Karpas-422 (cell line): ENCODE measurements around the gene CREB1. TPM values are rescaled to one million over a fixed set of nuclear protein-coding genes. Genes with fewer than 3 reads are reported as not detected.
A peak's percentile ranks its signal among the peaks of the same experiment; 100 is the strongest.

Experiments
- DNase-seq: peaks from one replicate; pipeline ENCODE4 v3.0.0-alpha.2; 2015
- H2AFZ ChIP-seq: fragments of 200-600 bp; sonication (generic); 2 replicates; pipeline ENCODE4 v1.6.1; 2014; ENCODE audit warnings: antibody characterized with exemption, low read length, mixed read lengths
- H3K27ac ChIP-seq: fragments of 200-600 bp; sonication (generic); 2 replicates; pipeline ENCODE4 v1.5.1; 2014; ENCODE audit warnings: mild to moderate bottlenecking, low read length, moderate library complexity
- H3K27me3 ChIP-seq: fragments of 200-600 bp; sonication (generic); 2 replicates; pipeline ENCODE4 v1.6.1; 2014; ENCODE audit warnings: low read length, mixed read lengths
- H3K36me3 ChIP-seq: fragments of 200-600 bp; sonication (generic); 2 replicates; pipeline ENCODE4 v1.6.1; 2014; ENCODE audit warnings: low read length, mixed read lengths; ENCODE audit not compliant: insufficient read depth
- H3K4me1 ChIP-seq: fragments of 200-600 bp; sonication (generic); 2 replicates; pipeline ENCODE4 v1.6.1; 2014; ENCODE audit warnings: mild to moderate bottlenecking, low read length, mixed read lengths
- H3K4me2 ChIP-seq: fragments of 200-600 bp; sonication (generic); 2 replicates; pipeline ENCODE4 v1.6.1; 2014; ENCODE audit warnings: low read length, low read depth, mild to moderate bottlenecking; ENCODE audit not compliant: poor library complexity, severe bottlenecking
- H3K4me3 ChIP-seq: fragments of 200-600 bp; sonication (generic); 2 replicates; pipeline ENCODE4 v1.5.1; 2014; ENCODE audit warnings: mild to moderate bottlenecking, antibody characterized with exemption, low read length, mixed read lengths
- H3K79me2 ChIP-seq: fragments of 200-600 bp; sonication (generic); 2 replicates; pipeline ENCODE4 v1.6.1; 2014; ENCODE audit warnings: mild to moderate bottlenecking, low read length, mixed read lengths
- H3K9ac ChIP-seq: fragments of 200-600 bp; sonication (generic); 2 replicates; pipeline ENCODE4 v1.6.0; 2014; ENCODE audit warnings: low read length
- H3K9me2 ChIP-seq: fragments of 200-600 bp; sonication (generic), shearing (Covaris generic); replicated peaks from 2 replicates; pipeline ENCODE4 v1.6.0; 2014; ENCODE audit warnings: mild to moderate bottlenecking, low read length, moderate library complexity; ENCODE audit not compliant: insufficient read depth
- H3K9me3 ChIP-seq: fragments of 300-700, 200-600 bp; sonication (generic); 2 replicates; pipeline ENCODE4 v1.6.1; 2014; ENCODE audit warnings: low read length, mixed read lengths
- H4K20me1 ChIP-seq: fragments of 200-600 bp; sonication (generic); 2 replicates; pipeline ENCODE4 v1.6.1; 2014; ENCODE audit warnings: mild to moderate bottlenecking, antibody characterized with exemption, low read length, low read depth; ENCODE audit not compliant: insufficient read depth
- total RNA-seq: library from RNA; depleted of rRNA; stranded (reverse); fragments of >200 nt; shearing (Covaris generic); gene quantifications from 2 replicates; pipeline ENCODE4 v1.2.3, GENCODE V29; 2014; ENCODE audit warnings: low replicate concordance

Gene CREB1
- total RNA-seq, 1 experiment from 2014 or later = 74.6 TPM

DNA sequence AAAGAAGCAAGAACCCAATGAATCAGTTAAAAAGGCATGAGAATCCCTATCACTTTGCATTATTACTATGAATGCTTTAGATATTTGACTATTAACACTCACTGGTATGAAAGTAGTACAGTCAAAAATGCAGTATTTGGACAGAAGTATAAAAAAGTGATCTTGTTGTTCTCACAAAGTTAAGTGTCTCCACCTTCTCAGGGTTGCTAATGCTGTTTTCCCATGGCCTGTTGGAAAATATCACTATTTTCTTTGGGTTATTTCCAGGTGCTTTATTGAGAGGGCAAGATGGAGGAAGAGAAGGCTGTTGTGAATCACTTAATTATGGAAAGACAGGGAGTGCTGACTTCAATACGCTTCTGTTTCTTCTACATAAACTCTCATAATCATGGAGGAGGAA, 13.6 kb upstream of the CREB1 start:
- Histone ChIP-seq H3K9me2 (no peaks in the 10 kb centered on the region), H3K27ac (no peak overlapping the region), H3K9me3 (no peaks in the 10 kb centered on the region), H3K4me2 (no peak overlapping the region), H4K20me1 (no peaks in the 10 kb centered on the region), H3K79me2 (no peaks in the 10 kb centered on the region), H3K4me1 (peaks cover 5% of the 10 kb centered on the region), H2AFZ (no peak overlapping the region), H3K27me3 (no peaks in the 10 kb centered on the region), H3K9ac (no peak overlapping the region), H3K36me3 (no peaks in the 10 kb centered on the region), H3K4me3 (no peak overlapping the region)
- DNase-seq = no peak

DNA sequence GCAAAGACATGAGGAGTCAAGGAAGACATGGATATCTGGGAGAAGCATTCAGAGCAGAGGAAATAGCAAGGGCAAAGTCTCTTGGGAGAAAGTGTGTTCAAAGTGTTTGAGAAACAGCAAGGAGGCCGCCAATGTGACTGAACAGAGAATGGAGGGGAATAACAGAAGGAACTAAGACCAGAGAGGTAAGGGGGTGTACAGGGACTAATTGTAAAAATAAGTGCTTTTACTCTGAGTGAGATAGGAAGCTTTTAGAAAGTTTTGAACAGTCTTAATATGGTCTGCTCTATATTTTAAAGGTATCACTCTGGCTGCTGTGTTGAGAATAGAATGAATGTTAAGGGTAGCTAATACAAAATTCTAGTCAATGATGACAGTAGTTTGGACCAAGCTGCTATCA, 6.8 kb upstream of the CREB1 start:
- Histone ChIP-seq H2AFZ (no peak overlapping the region), H3K4me3 (no peak overlapping the region), H3K4me1 (peaks cover 13% of the 10 kb centered on the region), H4K20me1 (no peaks in the 10 kb centered on the region), H3K36me3 (no peaks in the 10 kb centered on the region), H3K9ac (no peak overlapping the region), H3K4me2 (no peak overlapping the region), H3K27me3 (no peaks in the 10 kb centered on the region), H3K79me2 (no peaks in the 10 kb centered on the region), H3K9me2 (no peaks in the 10 kb centered on the region), H3K9me3 (no peaks in the 10 kb centered on the region), H3K27ac (no peak overlapping the region)
- DNase-seq = no peak

DNA sequence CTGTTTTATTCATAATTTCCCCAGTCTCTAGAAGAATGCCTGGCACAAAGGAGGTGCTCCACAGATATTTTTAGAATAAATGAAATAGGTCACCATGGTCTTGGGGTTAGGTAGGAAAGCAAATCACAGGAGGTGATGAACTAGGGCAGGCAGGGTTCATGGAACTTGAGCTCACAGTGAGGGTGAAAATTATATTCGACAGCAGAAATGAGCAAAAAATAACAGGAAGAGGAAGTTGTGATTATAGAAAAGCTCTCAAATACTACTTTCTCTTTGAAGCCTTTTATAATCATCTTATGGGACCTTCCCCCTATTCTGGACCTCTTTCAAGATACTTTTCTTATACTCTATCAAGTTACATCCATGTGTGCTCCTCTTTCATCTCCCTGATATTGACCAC, 4.5 kb upstream of the CREB1 start:
- Histone ChIP-seq H4K20me1 (no peaks in the 10 kb centered on the region), H3K27me3 (no peaks in the 10 kb centered on the region), H3K4me2 (no peak overlapping the region), H3K4me3 (no peak overlapping the region), H3K36me3 (no peaks in the 10 kb centered on the region), H3K4me1 (peaks cover 19% of the 10 kb centered on the region), H2AFZ (no peak overlapping the region), H3K79me2 (no peaks in the 10 kb centered on the region), H3K27ac (no peak overlapping the region), H3K9me3 (no peaks in the 10 kb centered on the region), H3K9me2 (no peaks in the 10 kb centered on the region), H3K9ac (no peak overlapping the region)
- DNase-seq = no peak

DNA sequence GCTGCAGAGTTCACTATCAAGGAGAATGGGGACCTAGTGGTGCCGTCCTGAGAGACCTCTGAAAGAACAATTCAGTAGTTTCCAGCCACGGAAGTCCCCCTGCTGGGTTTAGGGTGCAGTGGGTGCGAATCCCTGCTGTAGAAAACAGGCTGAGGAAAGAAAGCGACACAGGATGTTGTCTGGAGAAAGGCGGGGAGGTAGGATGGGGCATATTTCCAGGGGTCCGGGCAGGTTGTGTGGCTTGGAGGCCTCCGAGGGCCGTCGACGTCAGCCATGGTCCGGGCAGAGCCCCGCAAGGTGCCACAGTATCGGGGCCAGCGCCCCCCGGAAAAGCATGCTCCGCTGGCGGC, 807 bp upstream of the CREB1 start:
- peak overlapping the region; percentile 86 for H2AFZ ChIP-seq
- no peaks in the 10 kb centered on the region for H3K9me2 ChIP-seq
- peak; percentile 44 for DNase-seq
- H3K4me2 ChIP-seq = peak overlapping the region; percentile 84
- H3K4me3 ChIP-seq = peak overlapping the region; percentile 85
- H3K27me3 ChIP-seq = no peaks in the 10 kb centered on the region
- peaks cover 35% of the 10 kb centered on the region for H3K79me2 ChIP-seq
- H3K4me1 ChIP-seq = peaks cover 35% of the 10 kb centered on the region
- no peaks in the 10 kb centered on the region for H3K9me3 ChIP-seq
- peaks cover 4% of the 10 kb centered on the region; the same call in 1 of the 2 replicates for H4K20me1 ChIP-seq
- H3K27ac ChIP-seq = no peak overlapping the region
- H3K36me3 ChIP-seq = peaks cover 16% of the 10 kb centered on the region; the same call in 1 of the 2 replicates
- peak overlapping the region; percentile 95 for H3K9ac ChIP-seq

GRCh38 chr2:207530160-207531031, 634 bp downstream of the CREB1 start:
- Histone ChIP-seq H3K9me2 (no peaks in the 10 kb centered on the region), H2AFZ (no peak overlapping the region), H4K20me1 (peaks cover 4% of the 10 kb centered on the region; the same call in 1 of the 2 replicates), H3K4me3 (peak overlapping the region; percentile 85), H3K36me3 (peaks cover 20% of the 10 kb centered on the region; the same call in 1 of the 2 replicates), H3K27me3 (no peaks in the 10 kb centered on the region), H3K9me3 (no peaks in the 10 kb centered on the region), H3K9ac (peak overlapping the region; percentile 95), H3K4me1 (peaks cover 37% of the 10 kb centered on the region), H3K79me2 (peaks cover 50% of the 10 kb centered on the region), H3K4me2 (peak overlapping the region; percentile 84), H3K27ac (peak overlapping the region; percentile 85)
- peak; percentile 82 for DNase-seq

DNA sequence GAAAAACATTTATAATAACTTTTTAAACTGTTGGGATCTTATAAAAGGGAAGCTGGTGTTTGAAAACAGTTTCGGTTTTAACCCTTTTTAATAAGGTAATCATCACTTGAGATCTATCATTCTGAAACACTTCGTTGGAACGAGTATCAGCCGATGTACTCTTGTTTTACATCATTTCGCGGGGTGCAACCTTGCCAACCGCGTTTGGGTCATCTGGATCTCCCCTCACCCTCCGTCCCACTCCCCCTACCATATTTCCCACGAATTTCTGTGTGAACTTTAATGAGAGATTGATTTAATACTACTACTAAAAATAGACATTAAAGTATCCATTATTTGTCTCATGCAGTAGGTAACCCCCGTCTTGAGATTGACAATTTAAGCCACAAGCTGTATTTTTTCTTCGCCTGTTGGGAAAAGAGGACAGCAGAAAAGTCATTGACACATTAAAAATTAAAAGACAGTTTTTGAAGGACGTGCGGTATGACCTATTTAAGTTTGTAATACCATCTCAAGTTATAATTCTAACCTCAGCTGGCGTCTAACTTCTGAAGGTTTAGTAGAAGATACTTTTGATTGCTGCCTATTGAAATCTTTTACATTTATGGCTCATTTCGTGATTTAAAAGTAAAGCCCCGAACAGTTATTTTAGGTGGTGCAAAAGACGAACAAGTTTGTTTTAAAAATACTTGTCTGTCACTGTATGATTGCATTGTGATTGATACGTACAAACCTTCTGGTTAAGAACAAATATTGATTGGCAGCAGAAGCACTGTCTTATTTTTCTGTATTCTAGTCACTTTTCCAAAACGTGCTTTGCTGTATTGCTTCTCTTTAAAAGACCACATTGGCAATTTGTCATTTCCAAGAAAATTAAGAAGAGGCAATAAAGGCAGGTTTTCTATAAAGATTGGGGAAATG, 1.5 kb downstream of the CREB1 start:
- Histone ChIP-seq H3K9ac (peak overlapping the region; percentile 92), H3K4me3 (peak overlapping the region; percentile 72), H3K4me1 (peaks cover 33% of the 10 kb centered on the region), H3K79me2 (peaks cover 59% of the 10 kb centered on the region), H3K9me3 (no peaks in the 10 kb centered on the region), H2AFZ (no peak overlapping the region), H3K27me3 (no peaks in the 10 kb centered on the region), H3K27ac (peak overlapping the region; percentile 82), H3K36me3 (peaks cover 20% of the 10 kb centered on the region; the same call in 1 of the 2 replicates), H4K20me1 (peaks cover 4% of the 10 kb centered on the region; the same call in 1 of the 2 replicates), H3K9me2 (no peaks in the 10 kb centered on the region), H3K4me2 (peak overlapping the region; percentile 76)
- DNase-seq = peak; percentile 65

- Histone ChIP-seq H3K4me2 (peak overlapping the region; percentile 14), H3K9me3 (no peaks in the 10 kb centered on the region), H3K36me3 (peaks cover 24% of the 10 kb centered on the region; the same call in 1 of the 2 replicates), H2AFZ (no peak overlapping the region), H3K4me3 (no peak overlapping the region), H3K79me2 (peaks cover 73% of the 10 kb centered on the region), H3K9ac (no peak overlapping the region), H3K4me1 (peaks cover 33% of the 10 kb centered on the region), H3K27ac (no peak overlapping the region), H3K9me2 (no peaks in the 10 kb centered on the region), H4K20me1 (peaks cover 4% of the 10 kb centered on the region; the same call in 1 of the 2 replicates), H3K27me3 (no peaks in the 10 kb centered on the region)
- no peak for DNase-seq
Observed at GRCh38 chr2:207532676-207533075, 2.9 kb downstream of the CREB1 start.
